Thoracic aorta (tissue), 2 donors: ENCODE measurements around the gene E2F8. TPM values are rescaled to one million over a fixed set of nuclear protein-coding genes. Genes with fewer than 3 reads are reported as not detected.

Source experiments
- ATAC-seq: fragments of 150-250 bp; one replicate; pipeline ENCODE4 v1.8.0; 2017; ENCODE audit warnings: low read depth; ENCODE audit not compliant: insufficient number of reproducible peaks, low FRiP score
- DNase-seq: peaks from one replicate; pipeline ENCODE4 v3.0.0-alpha.2; 2020; ENCODE audit warnings: low spot score
- H3K27ac ChIP-seq, 2 donors: fragments of 200-600 bp; sonication (generic); 1 replicate in 1 of 2; 2 replicates in 1 of 2; pipeline ENCODE4 v1.5.1; 2016; ENCODE audit warnings: mild to moderate bottlenecking in 2 of 2, moderate library complexity in 2 of 2
- H3K27me3 ChIP-seq: fragments of 200-600 bp; sonication (generic); replicated peaks from 2 replicates; pipeline ENCODE4 v1.6.0; 2016; ENCODE audit warnings: mild to moderate bottlenecking; ENCODE audit not compliant: insufficient read depth
- H3K36me3 ChIP-seq: fragments of 200-600 bp; sonication (generic); one replicate; pipeline ENCODE4 v1.5.1; 2016
- H3K4me1 ChIP-seq, 2 donors: fragments of 200-600 bp; sonication (generic); 1 replicate in 1 of 2; 2 replicates in 1 of 2; pipeline versions ENCODE4 v1.5.1 to v1.6.0; 2016; ENCODE audit warnings: low read depth in 2 of 2, mild to moderate bottlenecking in 1 of 2; ENCODE audit not compliant: control insufficient read depth in 1 of 2
- H3K4me3 ChIP-seq: fragments of 200-600 bp; sonication (generic); 2 replicates; pipeline ENCODE4 v1.5.1; 2016; ENCODE audit warnings: mild to moderate bottlenecking
- H3K9me3 ChIP-seq: fragments of 200-600 bp; sonication (generic); 2 replicates; pipeline ENCODE4 v1.5.1; 2016
- CTCF ChIP-seq: fragments of 200-600 bp; sonication (generic); IDR thresholded peaks from one replicate; pipeline ENCODE4 v1.5.1; 2019; ENCODE audit warnings: antibody characterized with exemption
- total RNA-seq, 2 donors: library from RNA; depleted of rRNA; stranded (reverse); fragments of >200 nt; gene quantifications; one replicate each; pipeline versions ENCODE4 v1.1.0 to v1.2.3, GENCODE V29; 2016

The E2F8 gene
- total RNA-seq, 2 donors from 2014 or later = not detected

DNA sequence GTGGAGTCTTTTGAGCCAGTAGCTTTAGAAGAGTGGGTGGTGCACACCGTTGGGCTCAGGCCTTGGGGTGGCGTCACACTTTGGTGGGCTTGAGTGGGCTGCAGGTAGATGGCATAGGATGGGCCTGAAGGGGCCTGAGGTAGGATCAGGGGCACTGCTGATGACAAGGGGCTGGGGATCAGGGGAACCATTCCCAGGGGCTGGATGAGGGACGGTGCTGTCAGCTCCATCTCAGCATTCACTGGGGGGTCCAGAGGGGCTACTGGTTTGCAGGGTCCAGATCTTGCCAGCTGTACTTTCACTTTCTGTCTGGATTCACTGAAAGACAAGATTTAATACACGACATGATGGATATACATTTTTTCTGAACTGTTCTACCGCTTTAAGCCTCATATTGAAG lies 11.1 kb downstream of the E2F8 start:
- DNase-seq (no peak), ATAC-seq (no peak)
- Histone ChIP-seq H3K36me3 (no peaks in the 10 kb centered on the region), H3K4me3 (no peak overlapping the region), H3K9me3 (no peaks in the 10 kb centered on the region), H3K27ac (no peak overlapping the region), H3K4me1 (no peaks in the 10 kb centered on the region), H3K27me3 (no peaks in the 10 kb centered on the region)
- TF ChIP-seq CTCF = no peak

- H3K4me3 ChIP-seq = no peak overlapping the region
- no peaks in the 10 kb centered on the region for H3K27me3 ChIP-seq
- no peak for ATAC-seq
Measured at GRCh38 chr11:19228968-19229367, 11.8 kb downstream of the E2F8 start.

DNA sequence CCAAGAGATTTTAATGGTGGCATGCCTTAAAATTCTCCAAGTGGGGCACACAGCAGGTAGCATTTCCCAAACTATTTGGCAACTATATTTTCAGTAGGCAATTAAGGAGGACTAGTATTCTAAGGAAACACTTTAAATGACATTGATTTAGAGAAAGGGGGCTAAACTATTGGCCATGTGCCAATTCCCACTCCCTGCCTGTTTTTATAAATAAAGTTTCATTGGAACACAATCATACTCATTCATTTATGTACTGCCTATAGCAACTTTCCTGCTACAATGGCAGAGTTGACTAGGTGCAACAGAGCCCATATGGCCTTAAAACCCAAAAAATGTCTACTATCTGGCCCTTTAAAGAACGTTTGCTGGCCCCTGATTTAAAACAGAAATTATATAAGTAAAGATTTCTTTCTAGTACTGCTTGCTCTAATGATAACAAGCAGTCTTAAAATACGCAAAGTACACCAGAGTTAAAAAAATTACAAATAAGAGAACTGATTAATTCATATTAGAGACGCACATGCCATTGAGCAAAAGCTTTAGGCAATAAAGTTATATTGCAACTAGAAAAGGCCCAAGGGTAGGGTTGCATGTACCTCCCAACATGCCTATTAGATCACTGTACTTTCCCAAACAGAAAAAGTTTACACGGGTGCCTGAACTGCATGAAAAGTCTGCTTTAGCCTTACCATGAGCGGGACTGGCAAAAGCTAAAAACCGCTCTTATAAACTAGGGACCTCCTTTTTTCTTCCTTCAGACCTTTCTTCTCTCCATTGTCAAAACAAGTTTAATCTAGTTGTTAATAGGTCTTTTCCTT lies 14.2 kb downstream of the E2F8 start:
- DNase-seq (no peak), ATAC-seq (no peak)
- Histone ChIP-seq H3K9me3 (no peaks in the 10 kb centered on the region), H3K36me3 (no peaks in the 10 kb centered on the region), H3K4me3 (no peak overlapping the region), H3K4me1 (no peaks in the 10 kb centered on the region), H3K27me3 (no peaks in the 10 kb centered on the region), H3K27ac (no peak overlapping the region)
- TF ChIP-seq CTCF = no peak

More at GRCh38 chr11:19228968-19229367, 11.8 kb downstream of the E2F8 start:
- H3K9me3 ChIP-seq = no peaks in the 10 kb centered on the region
- TF ChIP-seq CTCF = no peak
- H3K27ac ChIP-seq = no peak overlapping the region
- no peaks in the 10 kb centered on the region for H3K36me3 ChIP-seq
- no peaks in the 10 kb centered on the region for H3K4me1 ChIP-seq
- no peak for DNase-seq

- DNase-seq = no peak
- H3K27me3 ChIP-seq = no peaks in the 10 kb centered on the region
- no peak overlapping the region for H3K4me3 ChIP-seq
- no peak for ATAC-seq
- no peak overlapping the region for H3K27ac ChIP-seq
- no peaks in the 10 kb centered on the region for H3K36me3 ChIP-seq
- H3K9me3 ChIP-seq = no peaks in the 10 kb centered on the region
- H3K4me1 ChIP-seq = no peaks in the 10 kb centered on the region
- no peak for TF ChIP-seq CTCF
Measured at GRCh38 chr11:19225581-19225980, 15.2 kb downstream of the E2F8 start.

GRCh38 chr11:19225123-19225522 lies 15.6 kb downstream of the E2F8 start:
- H3K4me3 ChIP-seq = no peak overlapping the region
- H3K27me3 ChIP-seq = no peaks in the 10 kb centered on the region
- DNase-seq (no peak), ATAC-seq (no peak)
- H3K27ac ChIP-seq = no peak overlapping the region
- H3K4me1 ChIP-seq = no peaks in the 10 kb centered on the region
- H3K36me3 ChIP-seq = no peaks in the 10 kb centered on the region
- no peaks in the 10 kb centered on the region for H3K9me3 ChIP-seq
- TF ChIP-seq CTCF = no peak
